CD4-positive, alpha-beta T cell treated with Interferon alpha-2 for 1 hour (primary cell): ENCODE results near the gene CABLES1.
"Not testable (repeated sequence)": the region's sequence is repeated elsewhere in the genome, so short reads cannot be mapped to it uniquely, and the experiment has no call there.

Source experiments
- DNase-seq, 2 donors: peaks; one replicate each; pipeline ENCODE4 v3.0.0-alpha.2; 2020 to 2022

Gene CABLES1

DNA sequence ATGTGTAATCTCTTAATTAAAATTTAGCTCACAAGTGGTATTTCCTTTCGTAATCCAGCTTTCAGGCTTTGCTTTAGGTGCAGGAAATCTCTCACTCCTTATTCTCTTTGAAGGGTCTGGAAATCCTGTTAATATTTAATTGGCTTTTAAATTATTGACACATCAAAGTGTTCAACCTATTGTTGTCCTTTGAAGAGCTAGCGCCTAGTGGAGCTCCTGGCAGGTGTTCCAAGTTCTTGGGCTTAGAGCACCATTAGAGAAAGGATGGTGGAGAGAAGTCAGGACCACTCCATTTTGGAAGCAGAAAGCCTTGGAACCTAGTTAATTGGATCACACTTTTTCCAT lies 92.4 kb downstream of the CABLES1 start:
- DNase-seq, result no peak

DNA sequence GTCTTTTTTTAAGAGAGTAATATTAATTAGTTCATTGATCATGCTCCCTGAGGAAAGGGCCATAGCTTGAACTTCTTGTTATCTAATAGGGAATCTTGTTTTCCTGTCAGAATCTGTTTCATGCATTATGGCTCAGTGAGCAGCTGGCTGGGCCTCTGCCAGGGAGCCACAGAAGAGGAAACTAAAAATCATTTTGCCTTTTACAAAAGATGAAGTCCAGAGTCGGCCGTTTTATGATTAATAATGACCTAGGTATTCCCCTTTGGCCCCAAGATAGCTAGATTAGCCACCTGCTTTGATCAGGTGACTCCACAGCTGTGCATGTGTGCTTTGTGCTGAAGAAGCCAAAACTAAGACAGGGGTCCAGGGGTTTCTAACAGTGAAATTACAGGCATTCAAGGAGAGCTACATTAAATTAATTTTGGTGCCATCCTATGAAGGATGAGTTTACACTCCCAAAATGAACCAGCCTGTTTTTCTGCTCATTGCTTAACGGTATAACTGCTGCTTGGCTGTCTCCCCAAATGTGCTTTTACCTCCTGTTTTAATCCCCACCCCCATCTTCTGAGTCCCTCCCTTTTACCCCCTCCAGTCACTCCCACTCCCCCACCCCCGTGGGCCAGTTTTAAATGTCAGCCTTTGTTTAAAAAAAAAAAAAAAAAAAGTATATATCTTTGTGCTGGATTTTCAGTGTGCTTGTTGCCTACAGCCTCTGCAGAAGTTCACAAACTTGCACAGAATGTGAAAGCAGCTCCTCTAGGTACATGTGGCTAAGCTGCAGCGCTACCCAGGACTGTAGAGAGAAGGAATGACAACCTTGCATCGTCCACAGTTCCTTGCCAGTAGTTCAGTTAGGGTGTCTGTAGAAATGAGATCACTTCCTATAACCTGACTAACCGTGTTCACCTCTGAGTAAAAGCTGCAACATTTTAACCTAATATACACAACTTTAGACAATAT lies 93.1 kb downstream of the CABLES1 start:
- DNase-seq, result no peak

DNA sequence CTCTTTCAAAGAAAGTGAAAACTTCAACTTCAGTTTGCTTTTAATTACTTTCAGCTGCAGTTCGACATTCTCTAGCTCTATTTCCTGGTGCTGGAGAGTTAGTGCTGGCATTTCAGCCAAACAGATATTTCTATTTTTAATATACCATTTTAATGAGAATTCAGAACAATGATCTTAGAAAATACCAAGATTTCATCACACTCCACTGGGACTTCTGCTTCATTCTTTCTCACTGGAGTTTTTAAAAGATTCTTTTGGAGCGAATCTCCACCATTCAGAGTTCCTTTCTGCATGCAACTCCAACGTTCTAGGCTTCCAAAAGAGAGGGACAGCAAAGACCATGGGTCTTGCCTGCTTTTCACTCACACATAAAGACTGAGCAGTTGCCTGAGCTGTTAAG lies 94.2 kb downstream of the CABLES1 start:
- DNase-seq, result no peak

DNA sequence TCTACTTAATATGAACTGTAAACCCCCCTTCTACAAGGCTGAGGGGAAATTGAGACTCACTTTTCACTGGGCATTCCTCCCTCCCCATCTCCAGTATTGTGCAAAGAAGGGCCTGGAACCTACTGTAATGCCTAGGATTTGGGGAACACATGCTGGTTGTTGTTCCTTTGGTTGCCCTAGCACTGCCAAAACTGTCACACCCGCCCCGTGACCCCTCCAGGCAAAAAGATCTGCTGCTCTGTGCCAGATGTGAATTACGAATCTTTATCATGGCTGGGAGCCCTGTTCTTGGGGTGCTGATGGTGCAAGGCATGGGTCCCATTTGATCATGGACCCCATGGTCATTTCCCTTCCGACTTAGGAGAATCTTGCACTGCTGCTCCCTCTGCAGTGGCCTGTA lies 95.4 kb downstream of the CABLES1 start:
- no peak for DNase-seq

DNA sequence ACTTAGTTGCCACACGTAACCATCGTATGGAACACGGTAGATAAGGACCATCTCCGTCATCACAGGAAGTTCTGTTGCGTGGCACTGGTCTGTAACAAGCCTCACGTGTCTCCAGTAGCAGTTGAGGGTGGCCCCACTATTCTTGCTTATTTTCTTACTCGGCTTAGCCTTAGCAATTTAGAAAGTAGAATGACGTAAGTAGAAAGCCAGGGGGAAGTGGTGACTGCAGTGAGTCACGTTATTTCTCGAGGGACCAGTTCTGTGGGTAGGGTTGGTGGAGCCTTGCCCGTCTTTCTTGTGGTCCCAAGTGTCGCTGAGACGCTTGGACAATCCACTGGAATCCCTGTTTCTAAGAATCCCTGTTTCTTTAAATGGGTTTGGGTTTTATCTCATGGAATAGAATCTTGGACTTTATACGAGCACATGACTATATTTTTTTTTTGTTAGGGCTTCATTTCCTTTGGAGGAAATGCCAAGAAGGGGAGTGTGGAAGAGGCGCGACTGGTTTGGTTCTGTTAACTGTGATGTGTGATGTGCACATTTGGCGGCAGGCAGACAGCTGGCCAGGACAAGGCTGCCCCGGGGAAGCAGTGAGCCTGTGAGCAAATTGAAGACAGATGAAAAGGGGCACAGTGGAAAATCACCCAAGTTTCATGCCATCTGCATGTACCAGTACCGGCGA lies 96.2 kb downstream of the CABLES1 start:
- DNase-seq, result peak; percentile 83 to 88

DNA sequence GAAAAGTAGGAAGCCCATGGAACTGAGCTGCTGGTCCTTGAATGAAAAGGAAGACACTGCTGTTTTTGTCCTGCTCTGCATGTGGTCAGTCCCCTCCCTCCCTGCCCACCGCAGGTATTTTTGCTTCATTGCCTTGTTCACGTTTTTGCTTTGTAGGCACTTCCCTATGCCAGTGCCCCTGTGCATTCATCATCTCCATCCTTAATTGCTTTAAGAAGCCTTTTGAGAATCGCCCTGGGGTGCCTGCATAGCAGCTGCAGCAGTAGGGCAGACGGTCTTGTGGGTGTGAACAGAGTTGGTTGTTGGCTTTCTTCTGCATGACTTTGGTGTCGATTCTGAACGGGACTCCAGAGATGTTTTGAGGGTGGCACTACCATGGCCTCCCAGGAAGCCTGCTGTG lies 97.0 kb downstream of the CABLES1 start:
- no peak for DNase-seq

DNA sequence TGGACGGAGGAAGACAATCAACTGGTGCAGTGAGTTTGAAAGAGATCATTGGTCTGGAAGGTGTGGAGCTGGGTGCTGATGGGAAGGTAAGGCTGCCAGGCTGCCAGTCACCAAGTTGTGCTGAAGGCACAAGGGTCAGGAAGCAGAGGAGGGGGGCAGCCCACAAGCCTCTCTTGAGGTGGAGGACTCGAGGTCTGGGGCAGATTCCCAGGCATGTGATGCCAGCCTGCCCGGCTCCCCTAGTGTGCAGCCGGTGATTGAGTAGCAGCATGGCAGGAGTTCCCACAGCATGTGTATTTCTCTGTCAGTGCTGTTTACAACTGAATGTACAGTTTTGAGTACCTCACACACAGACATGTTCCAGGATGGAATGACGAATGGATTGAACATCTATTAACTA lies 99.3 kb downstream of the CABLES1 start:
- no peak for DNase-seq

DNA sequence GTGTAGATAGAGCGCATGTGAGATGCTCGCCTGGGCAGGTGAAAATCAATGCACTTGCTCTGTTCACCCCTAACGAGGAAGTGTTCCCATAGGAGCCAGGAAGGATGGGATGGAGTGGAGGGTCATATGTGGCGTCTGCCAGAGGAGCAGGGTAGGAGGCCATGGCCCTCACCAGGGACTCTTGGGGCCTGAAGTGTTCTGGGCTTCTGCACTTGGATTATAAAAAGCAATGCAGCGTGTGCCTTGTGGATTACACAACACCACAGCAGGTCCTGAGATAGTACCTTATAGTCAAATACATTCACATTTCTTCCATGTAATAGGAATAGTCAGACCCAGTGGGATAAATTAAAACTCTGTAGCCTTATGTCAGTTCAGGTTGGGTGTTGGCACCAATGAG lies 100.1 kb downstream of the CABLES1 start:
- DNase-seq, result no peak

DNA sequence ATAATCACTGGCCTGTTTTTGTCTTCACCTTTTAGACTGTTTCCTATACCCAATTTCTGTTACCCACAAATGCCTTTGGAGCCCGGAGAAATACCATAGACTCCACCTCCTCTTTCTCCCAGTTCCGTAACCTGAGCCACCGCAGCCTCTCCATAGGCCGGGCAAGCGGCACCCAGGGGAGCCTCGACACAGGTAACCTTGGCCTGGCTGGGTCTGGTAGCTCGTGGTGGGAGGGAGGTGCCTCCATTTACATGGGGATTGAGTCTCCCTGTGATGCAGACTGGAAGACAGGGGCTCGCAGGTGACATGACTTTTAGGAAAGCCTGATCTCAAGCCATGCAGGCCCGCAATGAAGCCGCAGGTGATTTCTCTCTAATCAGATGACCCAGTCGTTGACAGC lies 100.6 kb downstream of the CABLES1 start:
- DNase-seq, result no peak

DNA sequence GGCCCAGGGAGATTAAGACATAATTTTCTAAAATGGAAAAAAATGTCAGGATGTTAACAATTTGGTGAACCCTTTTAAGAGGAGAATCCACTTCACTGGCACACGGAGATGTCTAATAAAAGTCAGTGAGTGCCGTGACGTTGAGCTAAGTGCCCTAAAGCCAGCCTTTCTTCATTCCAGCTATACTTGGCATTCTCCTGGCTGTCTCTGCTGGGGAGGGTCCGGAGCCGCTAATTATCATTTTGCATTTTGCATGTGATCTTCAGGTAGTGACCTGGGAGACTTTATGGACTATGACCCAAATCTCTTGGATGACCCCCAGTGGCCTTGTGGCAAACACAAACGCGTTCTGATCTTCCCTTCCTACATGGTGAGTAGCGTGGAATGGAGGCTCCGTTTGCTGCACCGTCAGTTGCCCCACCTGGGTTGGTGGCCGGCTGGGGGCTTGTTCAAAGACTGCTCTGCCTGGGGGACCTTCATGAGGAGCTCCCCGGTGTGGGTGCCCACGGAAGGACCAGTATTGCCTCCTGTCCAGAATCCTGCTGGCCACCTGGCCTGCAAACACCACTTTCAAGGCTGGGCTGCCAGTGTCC lies 101.7 kb downstream of the CABLES1 start:
- DNase-seq, result no peak

DNA sequence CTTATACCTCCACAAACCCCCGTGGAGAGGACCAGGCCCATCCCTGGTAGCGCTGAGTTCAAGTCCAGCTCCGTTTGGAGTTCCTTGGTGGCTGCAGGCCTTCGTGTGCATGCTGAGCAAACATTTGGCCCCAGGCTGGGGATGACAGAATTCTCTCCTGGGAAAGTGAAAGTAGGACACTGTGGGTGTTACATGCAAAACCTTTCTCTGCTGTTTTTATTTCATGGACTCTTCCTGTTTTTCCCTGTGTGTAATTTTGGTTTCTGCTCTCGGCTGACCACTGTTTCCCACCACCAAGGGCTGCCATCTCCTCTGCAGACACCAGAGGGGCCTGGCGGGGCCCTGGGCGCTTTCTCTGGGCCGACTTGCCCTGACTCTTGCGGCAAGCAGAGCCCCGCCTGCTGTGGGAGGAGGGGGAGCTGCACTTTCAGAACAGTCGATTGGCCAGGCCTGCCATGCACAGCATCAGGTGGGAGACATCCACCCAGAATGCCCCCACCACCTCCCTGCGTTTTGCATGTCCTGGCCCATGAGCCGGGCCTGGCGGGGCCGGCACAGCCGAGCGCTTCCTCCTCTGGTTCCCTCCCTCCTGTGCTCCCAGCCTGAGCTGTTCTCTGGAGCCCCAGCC lies 102.4 kb downstream of the CABLES1 start:
- peak; percentile 39 to 41 for DNase-seq

DNA sequence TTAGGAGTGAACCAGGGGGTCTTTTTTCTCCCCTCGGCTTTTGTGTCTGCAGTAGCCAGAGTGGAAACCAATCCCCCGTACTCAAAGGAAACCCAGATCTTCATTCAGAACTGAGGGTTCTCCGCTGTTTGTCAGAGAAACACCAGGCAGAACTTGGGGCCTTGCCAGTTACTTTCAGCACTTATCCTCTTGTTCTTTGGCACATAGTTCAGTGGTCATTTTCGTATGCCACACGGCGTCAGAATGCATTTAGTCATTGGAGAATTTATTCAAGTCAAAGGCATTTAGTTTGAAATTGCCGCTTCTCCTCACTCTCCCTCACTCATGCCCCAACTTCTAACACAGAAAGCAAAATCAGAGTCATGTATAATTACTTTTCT lies 102.9 kb downstream of the CABLES1 start:
- DNase-seq, result no peak

DNA sequence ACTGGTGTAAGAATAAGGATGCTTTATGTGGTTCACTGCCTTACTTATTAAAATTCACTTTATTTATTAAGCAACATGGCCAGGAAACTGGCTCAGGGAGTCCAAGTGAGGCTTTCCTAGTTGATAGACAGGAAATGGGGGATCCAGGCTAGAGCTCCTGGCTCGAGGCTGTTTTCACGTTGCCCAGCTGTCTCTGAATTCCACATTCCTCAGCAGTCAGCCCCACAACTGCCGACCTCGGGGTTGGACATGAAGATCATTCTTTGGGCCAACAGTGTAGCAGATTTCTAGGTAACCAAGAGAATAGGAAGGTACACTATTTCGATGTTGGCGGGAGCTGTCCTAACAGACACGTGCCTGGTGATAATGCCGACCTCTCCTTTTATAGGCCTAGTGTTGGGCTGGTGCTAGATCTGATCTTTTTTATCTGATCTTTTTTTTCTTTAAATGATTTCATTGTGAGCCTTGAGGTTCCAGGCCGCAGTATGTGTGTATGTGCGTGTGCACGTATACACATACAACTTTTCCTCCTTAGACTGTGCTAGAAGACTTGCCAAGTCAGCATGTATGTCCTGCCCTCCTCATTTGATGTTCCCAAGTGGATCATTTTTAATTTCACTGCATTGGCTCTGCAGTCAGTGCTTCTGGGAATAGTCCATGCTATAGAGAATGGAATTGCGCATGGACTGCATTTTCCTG lies 103.5 kb downstream of the CABLES1 start:
- DNase-seq, result no peak

DNA sequence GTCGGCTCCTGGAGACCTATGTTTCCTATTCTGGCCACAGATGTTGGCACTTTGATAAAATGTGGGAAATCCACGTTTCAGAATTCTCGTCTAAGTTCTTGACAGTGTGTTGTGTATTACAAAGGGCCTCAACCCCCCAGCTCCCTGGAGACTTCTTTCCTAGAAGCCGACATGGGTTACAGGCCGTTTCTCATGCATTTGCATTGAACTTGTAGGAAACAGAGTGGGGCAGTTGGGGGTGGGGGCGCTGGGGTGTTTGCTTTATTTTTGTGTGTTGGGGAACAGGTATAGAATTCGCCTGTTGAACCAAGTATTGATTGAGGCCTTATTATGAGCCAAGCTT lies 104.0 kb downstream of the CABLES1 start:
- DNase-seq, result no peak

DNA sequence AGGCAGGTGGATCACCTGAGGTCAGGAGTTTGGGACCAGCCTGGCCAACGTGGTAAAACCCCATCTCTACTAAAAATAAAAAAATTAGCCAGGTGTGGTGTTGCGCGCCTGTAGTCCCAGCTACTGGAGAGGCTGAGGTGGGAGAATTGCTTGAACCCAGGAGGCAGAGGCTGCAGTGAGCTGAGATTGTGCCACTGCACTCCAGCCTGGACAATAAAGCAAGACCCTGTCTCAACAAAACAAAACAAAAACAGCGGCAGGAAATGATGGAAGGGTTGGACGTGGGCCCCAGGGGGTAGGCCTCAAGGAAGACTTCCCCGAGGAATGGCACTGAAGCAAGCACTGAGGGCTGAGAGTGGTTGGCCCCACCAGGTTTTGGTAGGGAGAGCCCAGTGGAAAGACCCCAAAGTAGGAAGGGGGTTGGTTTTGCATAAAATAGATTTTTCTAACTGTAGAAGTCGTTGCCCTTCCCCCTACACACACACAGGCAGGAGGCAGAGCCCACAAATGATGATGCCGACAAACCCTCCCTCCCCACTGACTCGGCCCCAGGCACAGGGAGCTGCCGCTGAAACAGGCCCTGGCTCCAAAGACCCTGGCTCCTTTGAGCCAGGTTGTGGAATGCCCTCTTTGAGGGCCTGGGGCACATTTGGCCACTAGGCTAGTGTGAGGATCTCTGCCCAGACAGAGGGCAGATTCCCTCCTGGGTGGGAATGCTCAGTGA lies 104.8 kb downstream of the CABLES1 start:
- DNase-seq, result no peak

DNA sequence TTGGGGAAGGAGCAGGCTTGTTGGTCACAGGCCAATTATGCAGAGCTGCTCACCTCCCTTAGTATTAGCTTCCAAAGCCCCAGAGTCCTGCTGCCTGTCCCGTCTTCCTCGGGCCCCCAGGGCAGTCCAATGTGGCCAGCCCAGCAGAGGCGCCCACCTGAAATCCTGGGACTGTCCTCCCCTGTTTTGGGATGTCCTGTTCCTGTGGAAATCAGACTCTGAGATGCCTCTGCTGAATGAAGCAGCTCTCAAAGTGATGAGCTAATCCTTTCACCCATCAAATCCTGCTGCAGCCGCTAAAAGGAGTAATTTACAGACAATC lies 105.3 kb downstream of the CABLES1 start:
- no peak for DNase-seq

DNA sequence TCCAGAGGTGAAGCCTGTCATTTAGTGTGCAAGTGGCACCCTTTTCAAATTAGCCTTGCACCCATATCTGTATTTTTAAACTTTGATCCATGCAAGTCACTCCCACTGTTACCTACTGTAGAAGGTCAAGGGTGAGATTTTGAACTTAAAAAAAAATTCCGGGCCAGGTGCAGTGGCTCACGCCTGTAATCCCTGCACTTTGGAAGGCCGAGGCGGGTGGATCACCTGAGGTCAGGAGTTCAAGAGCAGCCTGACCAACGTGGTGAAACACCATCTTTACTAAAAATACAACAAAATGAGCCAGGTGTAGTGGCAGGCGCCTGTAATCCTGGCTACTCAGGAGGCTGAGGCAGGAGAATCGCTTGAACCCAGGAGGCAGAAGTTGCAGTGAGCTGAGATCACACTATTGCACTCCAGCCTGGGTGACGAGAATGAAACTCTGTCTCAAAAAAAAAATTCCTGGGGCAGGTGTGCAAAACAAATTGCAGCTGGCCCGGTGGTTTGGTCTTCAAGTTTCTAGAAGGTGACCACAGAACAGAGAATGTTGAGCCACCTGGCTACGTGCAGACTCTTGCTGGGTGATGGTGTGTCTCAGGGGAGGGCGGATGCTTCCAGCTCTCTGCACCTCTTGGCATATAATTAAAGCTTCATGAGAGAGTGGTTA lies 106.7 kb downstream of the CABLES1 start:
- not testable (repeated sequence) for DNase-seq

DNA sequence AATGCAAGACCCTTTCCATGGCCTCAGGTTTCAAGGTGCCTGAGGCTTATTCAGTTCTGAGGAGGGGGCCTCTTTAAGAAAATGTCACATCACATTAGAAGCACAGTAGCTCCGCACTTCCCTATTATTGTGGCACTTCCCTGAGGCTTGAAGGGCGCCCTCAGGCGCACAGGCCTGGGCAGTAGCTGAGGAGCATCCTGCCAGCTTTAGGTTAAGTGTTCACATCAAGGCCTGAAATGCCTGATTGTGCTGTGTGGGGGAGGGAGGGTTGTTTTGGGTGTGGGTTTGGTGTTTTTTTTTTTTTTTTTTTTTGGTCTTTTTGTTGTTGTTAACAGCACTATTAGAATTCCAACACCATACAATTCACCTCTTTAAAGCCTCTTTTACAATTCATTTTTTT lies 107.9 kb downstream of the CABLES1 start:
- peak; percentile 14 to 37 for DNase-seq

DNA sequence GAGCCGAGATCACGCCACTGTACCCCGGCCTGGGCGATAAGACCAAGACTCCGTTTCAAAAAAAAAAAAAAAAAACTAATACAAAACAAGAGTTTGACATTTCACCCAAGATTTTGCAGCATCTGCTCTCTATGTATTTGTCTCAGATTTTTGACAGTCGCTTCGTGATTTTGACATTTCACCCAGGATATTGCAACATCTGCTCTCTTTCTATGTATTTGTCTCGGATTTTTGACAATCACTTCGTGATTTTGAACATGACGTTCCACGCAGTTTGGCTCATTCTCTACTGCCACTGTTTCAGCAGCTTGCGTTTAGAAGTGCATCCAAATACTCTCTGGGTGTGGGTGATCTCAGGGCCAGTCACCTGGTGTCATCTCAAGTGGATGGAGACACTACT lies 108.5 kb downstream of the CABLES1 start:
- DNase-seq, result no peak

DNA sequence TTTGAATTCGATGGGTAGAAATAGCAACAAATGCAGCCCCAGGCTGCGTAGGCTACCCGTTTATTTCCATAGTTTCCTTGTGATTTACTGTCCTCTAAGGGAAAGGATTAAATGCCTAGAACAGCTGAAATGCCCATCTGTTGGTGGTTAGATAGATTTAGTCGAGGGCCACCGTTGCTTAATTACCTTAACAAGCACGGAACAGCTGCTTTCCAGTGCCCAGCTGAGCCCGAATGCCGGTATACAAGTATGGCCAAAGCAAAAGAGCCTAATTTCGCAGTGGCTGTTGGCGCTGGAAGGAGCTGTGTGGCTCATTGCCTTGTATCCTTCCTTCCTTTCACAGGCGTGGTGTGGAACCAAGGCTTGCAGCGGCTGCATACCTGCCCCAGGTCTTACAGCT lies 109.1 kb downstream of the CABLES1 start:
- DNase-seq, result no peak

DNA sequence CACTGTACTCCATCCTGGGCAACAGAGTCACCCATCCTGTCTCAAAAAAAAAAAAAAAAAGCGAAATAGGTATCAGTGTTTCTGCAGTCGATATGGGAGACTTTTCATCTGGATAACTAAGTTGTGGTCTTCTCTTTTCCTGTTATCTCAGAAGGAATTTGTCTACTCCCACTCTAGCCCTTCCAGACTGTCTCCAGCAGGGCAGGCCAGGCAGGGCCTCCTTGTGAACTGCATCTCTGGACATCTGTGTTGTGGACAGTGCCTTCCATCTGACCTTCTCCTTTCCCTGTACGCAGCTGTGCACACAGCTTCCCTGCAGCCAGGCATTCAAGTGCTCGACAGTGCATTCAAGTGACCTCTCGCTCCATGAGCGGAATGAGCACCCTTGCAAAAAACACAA lies 110.2 kb downstream of the CABLES1 start:
- DNase-seq, result no peak

DNA sequence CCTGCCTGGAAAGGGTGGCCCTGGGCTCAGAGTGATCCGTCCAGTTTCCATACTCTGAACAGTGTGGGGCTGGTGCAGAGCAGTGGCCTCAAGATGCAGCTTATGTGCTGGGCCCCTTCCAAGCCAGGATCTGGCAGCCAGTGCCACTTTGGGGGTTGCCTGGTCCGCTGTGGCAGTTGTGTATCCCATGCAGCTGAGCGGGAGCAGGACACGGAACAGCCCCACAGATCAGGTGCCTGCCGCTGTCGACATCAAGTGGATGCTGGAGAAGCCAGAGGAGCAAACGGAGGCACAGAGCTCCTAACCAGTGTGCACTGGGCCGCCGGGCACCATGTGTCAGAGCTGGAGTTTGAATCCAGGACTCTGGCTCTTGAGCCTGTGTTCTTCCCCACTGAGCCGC lies 112.0 kb downstream of the CABLES1 start:
- DNase-seq, result no peak
